ENCODE measurements around the gene ABCC1.
"Not testable (repeated sequence)": the region's sequence is repeated elsewhere in the genome, so short reads cannot be mapped to it uniquely, and the experiment has no call there.

Gene ABCC1

GRCh38 chr16:16175296-16175695, 225.9 kb downstream of the ABCC1 start:
- H3K27me3 ChIP-seq (ENCODE audit: control insufficient read depth, insufficient read depth, low read length), result no peaks in the 10 kb centered on the region
- no peak overlapping the region for H3K9ac ChIP-seq (ENCODE audit: low read length)
- no peaks in the 10 kb centered on the region for H3K9me3 ChIP-seq (ENCODE audit: control insufficient read depth, low read depth, low read length)
- H3K4me1 ChIP-seq (ENCODE audit: control insufficient read depth, low read depth, low read length), result no peaks in the 10 kb centered on the region
- H3K4me3 ChIP-seq (ENCODE audit: low read length), result no peak overlapping the region
- no peak overlapping the region for H3K27ac ChIP-seq (ENCODE audit: low read length)
- H3K36me3 ChIP-seq (ENCODE audit: control insufficient read depth, low read depth, low read length), result no peaks in the 10 kb centered on the region

- Histone ChIP-seq H3K9me3 (ENCODE audit: control insufficient read depth, low read depth, low read length) (no peaks in the 10 kb centered on the region), H3K27me3 (ENCODE audit: control insufficient read depth, insufficient read depth, low read length) (no peaks in the 10 kb centered on the region), H3K27ac (ENCODE audit: low read length) (no peak overlapping the region), H3K4me3 (ENCODE audit: low read length) (no peak overlapping the region), H3K4me1 (ENCODE audit: control insufficient read depth, low read depth, low read length) (no peaks in the 10 kb centered on the region), H3K36me3 (ENCODE audit: control insufficient read depth, low read depth, low read length) (no peaks in the 10 kb centered on the region), H3K9ac (ENCODE audit: low read length) (no peak overlapping the region)
Observed at GRCh38 chr16:16176328-16176727, 226.9 kb downstream of the ABCC1 start.

GRCh38 chr16:16178455-16179162, 229.2 kb downstream of the ABCC1 start:
- H3K27me3 ChIP-seq (ENCODE audit: control insufficient read depth, insufficient read depth, low read length), result no peaks in the 10 kb centered on the region
- no peaks in the 10 kb centered on the region for H3K9me3 ChIP-seq (ENCODE audit: control insufficient read depth, low read depth, low read length)
- no peak overlapping the region for H3K9ac ChIP-seq (ENCODE audit: low read length)
- H3K4me3 ChIP-seq (ENCODE audit: low read length), result no peak overlapping the region
- H3K27ac ChIP-seq (ENCODE audit: low read length), result no peak overlapping the region
- peaks cover 5% of the 10 kb centered on the region for H3K4me1 ChIP-seq (ENCODE audit: control insufficient read depth, low read depth, low read length)
- H3K36me3 ChIP-seq (ENCODE audit: control insufficient read depth, low read depth, low read length), result no peaks in the 10 kb centered on the region

GRCh38 chr16:16181748-16182147, 232.3 kb downstream of the ABCC1 start:
- H3K36me3 ChIP-seq (ENCODE audit: control insufficient read depth, low read depth, low read length); H3K27ac ChIP-seq (ENCODE audit: low read length); H3K4me1 ChIP-seq (ENCODE audit: control insufficient read depth, low read depth, low read length); H3K4me3 ChIP-seq (ENCODE audit: low read length); H3K9ac ChIP-seq (ENCODE audit: low read length); H3K9me3 ChIP-seq (ENCODE audit: control insufficient read depth, low read depth, low read length); H3K27me3 ChIP-seq (ENCODE audit: control insufficient read depth, insufficient read depth, low read length): not testable (repeated sequence)

- no peaks in the 10 kb centered on the region for H3K9me3 ChIP-seq (ENCODE audit: control insufficient read depth, low read depth, low read length)
- no peaks in the 10 kb centered on the region for H3K27me3 ChIP-seq (ENCODE audit: control insufficient read depth, insufficient read depth, low read length)
- no peak overlapping the region for H3K27ac ChIP-seq (ENCODE audit: low read length)
- H3K4me3 ChIP-seq (ENCODE audit: low read length), result no peak overlapping the region
- H3K36me3 ChIP-seq (ENCODE audit: control insufficient read depth, low read depth, low read length), result no peaks in the 10 kb centered on the region
- H3K9ac ChIP-seq (ENCODE audit: low read length), result no peak overlapping the region
- H3K4me1 ChIP-seq (ENCODE audit: control insufficient read depth, low read depth, low read length), result peaks cover 5% of the 10 kb centered on the region
Observed at GRCh38 chr16:16182918-16183317, 233.5 kb downstream of the ABCC1 start.

GRCh38 chr16:16183562-16183961, 234.1 kb downstream of the ABCC1 start:
- Histone ChIP-seq H3K9ac (ENCODE audit: low read length) (no peak overlapping the region), H3K4me3 (ENCODE audit: low read length) (no peak overlapping the region), H3K27me3 (ENCODE audit: control insufficient read depth, insufficient read depth, low read length) (no peaks in the 10 kb centered on the region), H3K36me3 (ENCODE audit: control insufficient read depth, low read depth, low read length) (no peaks in the 10 kb centered on the region), H3K27ac (ENCODE audit: low read length) (no peak overlapping the region), H3K4me1 (ENCODE audit: control insufficient read depth, low read depth, low read length) (peaks cover 5% of the 10 kb centered on the region), H3K9me3 (ENCODE audit: control insufficient read depth, low read depth, low read length) (no peaks in the 10 kb centered on the region)

GRCh38 chr16:16184594-16184993, 235.2 kb downstream of the ABCC1 start:
- Histone ChIP-seq H3K27me3 (ENCODE audit: control insufficient read depth, insufficient read depth, low read length) (no peaks in the 10 kb centered on the region), H3K9me3 (ENCODE audit: control insufficient read depth, low read depth, low read length) (no peaks in the 10 kb centered on the region), H3K4me3 (ENCODE audit: low read length) (no peak overlapping the region), H3K9ac (ENCODE audit: low read length) (no peak overlapping the region), H3K4me1 (ENCODE audit: control insufficient read depth, low read depth, low read length) (peaks cover 5% of the 10 kb centered on the region), H3K27ac (ENCODE audit: low read length) (no peak overlapping the region), H3K36me3 (ENCODE audit: control insufficient read depth, low read depth, low read length) (no peaks in the 10 kb centered on the region)

- peaks cover 5% of the 10 kb centered on the region for H3K4me1 ChIP-seq (ENCODE audit: control insufficient read depth, low read depth, low read length)
- H3K36me3 ChIP-seq (ENCODE audit: control insufficient read depth, low read depth, low read length), result no peaks in the 10 kb centered on the region
- H3K9ac ChIP-seq (ENCODE audit: low read length), result no peak overlapping the region
- H3K27ac ChIP-seq (ENCODE audit: low read length), result no peak overlapping the region
- no peak overlapping the region for H3K4me3 ChIP-seq (ENCODE audit: low read length)
- no peaks in the 10 kb centered on the region for H3K27me3 ChIP-seq (ENCODE audit: control insufficient read depth, insufficient read depth, low read length)
- no peaks in the 10 kb centered on the region for H3K9me3 ChIP-seq (ENCODE audit: control insufficient read depth, low read depth, low read length)
Observed at GRCh38 chr16:16185095-16185494, 235.7 kb downstream of the ABCC1 start.

GRCh38 chr16:16186820-16187219, 237.4 kb downstream of the ABCC1 start:
- no peak overlapping the region for H3K4me3 ChIP-seq (ENCODE audit: low read length)
- H3K9me3 ChIP-seq (ENCODE audit: control insufficient read depth, low read depth, low read length), result no peaks in the 10 kb centered on the region
- H3K4me1 ChIP-seq (ENCODE audit: control insufficient read depth, low read depth, low read length), result peaks cover 5% of the 10 kb centered on the region
- no peaks in the 10 kb centered on the region for H3K36me3 ChIP-seq (ENCODE audit: control insufficient read depth, low read depth, low read length)
- H3K9ac ChIP-seq (ENCODE audit: low read length), result no peak overlapping the region
- no peaks in the 10 kb centered on the region for H3K27me3 ChIP-seq (ENCODE audit: control insufficient read depth, insufficient read depth, low read length)
- H3K27ac ChIP-seq (ENCODE audit: low read length), result no peak overlapping the region

GRCh38 chr16:16188827-16189226, 239.4 kb downstream of the ABCC1 start:
- H3K9me3 ChIP-seq (ENCODE audit: control insufficient read depth, low read depth, low read length), result no peaks in the 10 kb centered on the region
- no peaks in the 10 kb centered on the region for H3K36me3 ChIP-seq (ENCODE audit: control insufficient read depth, low read depth, low read length)
- H3K27me3 ChIP-seq (ENCODE audit: control insufficient read depth, insufficient read depth, low read length), result no peaks in the 10 kb centered on the region
- no peak overlapping the region for H3K4me3 ChIP-seq (ENCODE audit: low read length)
- H3K27ac ChIP-seq (ENCODE audit: low read length), result no peak overlapping the region
- no peaks in the 10 kb centered on the region for H3K4me1 ChIP-seq (ENCODE audit: control insufficient read depth, low read depth, low read length)
- no peak overlapping the region for H3K9ac ChIP-seq (ENCODE audit: low read length)

GRCh38 chr16:16189842-16190241, 240.4 kb downstream of the ABCC1 start:
- Histone ChIP-seq H3K36me3 (ENCODE audit: control insufficient read depth, low read depth, low read length) (no peaks in the 10 kb centered on the region), H3K9ac (ENCODE audit: low read length) (no peak overlapping the region), H3K27me3 (ENCODE audit: control insufficient read depth, insufficient read depth, low read length) (no peaks in the 10 kb centered on the region), H3K4me1 (ENCODE audit: control insufficient read depth, low read depth, low read length) (no peaks in the 10 kb centered on the region), H3K27ac (ENCODE audit: low read length) (no peak overlapping the region), H3K4me3 (ENCODE audit: low read length) (no peak overlapping the region), H3K9me3 (ENCODE audit: control insufficient read depth, low read depth, low read length) (no peaks in the 10 kb centered on the region)

GRCh38 chr16:16190546-16190945, 241.1 kb downstream of the ABCC1 start:
- Histone ChIP-seq H3K36me3 (ENCODE audit: control insufficient read depth, low read depth, low read length) (no peaks in the 10 kb centered on the region), H3K9me3 (ENCODE audit: control insufficient read depth, low read depth, low read length) (no peaks in the 10 kb centered on the region), H3K27me3 (ENCODE audit: control insufficient read depth, insufficient read depth, low read length) (no peaks in the 10 kb centered on the region), H3K4me1 (ENCODE audit: control insufficient read depth, low read depth, low read length) (no peaks in the 10 kb centered on the region), H3K9ac (ENCODE audit: low read length) (no peak overlapping the region), H3K4me3 (ENCODE audit: low read length) (no peak overlapping the region), H3K27ac (ENCODE audit: low read length) (no peak overlapping the region)
